DMS153 treated with DMSO at 0.1 percent for 48 hours (cell line): ENCODE measurements around the gene DTX4.

Source experiments
- DNase-seq: peaks from one replicate; lab custom pipeline; 2025; ENCODE audit not compliant: unreplicated experiment; lab: John Stamatoyannopoulos, UW

The DTX4 gene

GRCh38 chr11:59189986-59190385, 18.1 kb downstream of the DTX4 start:
- DNase-seq: no peak

DNA sequence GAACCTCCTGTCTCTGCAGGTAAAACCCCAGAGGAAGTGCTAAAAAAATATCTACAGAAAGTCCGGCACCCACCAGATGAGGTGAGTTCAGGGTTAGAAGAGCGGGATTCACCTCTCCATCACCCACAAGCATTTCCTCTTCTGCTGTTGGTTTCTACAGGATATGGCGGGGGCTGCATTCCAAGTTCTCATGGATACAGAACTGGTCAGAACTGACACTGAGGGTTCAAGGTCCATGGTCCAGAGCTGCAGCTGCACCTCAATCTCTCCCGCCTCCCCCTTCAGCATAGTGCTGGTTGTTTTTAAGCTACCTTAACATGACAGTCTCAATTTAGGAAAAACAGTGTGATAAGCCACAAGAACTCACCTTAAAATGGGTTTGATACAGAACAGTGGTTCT, 19.2 kb downstream of the DTX4 start:
- no peak for DNase-seq

DNA sequence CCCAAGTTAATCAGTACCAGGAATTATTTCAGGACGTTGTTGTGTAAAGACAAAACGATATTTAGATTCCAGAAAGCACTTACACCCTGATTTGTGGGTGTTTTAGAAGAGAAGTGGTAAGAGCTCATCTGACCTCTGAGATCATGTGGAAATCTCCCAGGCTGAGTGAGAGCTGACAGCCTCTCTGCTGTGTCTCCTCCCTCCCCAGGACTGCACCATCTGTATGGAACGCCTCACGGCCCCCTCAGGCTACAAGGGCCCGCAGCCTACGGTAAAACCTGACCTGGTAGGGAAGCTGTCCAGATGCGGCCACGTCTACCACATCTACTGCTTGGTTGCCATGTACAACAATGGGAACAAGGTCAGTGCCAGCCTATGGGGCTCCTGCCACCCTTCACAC, 20.0 kb downstream of the DTX4 start:
- no peak for DNase-seq

DNA sequence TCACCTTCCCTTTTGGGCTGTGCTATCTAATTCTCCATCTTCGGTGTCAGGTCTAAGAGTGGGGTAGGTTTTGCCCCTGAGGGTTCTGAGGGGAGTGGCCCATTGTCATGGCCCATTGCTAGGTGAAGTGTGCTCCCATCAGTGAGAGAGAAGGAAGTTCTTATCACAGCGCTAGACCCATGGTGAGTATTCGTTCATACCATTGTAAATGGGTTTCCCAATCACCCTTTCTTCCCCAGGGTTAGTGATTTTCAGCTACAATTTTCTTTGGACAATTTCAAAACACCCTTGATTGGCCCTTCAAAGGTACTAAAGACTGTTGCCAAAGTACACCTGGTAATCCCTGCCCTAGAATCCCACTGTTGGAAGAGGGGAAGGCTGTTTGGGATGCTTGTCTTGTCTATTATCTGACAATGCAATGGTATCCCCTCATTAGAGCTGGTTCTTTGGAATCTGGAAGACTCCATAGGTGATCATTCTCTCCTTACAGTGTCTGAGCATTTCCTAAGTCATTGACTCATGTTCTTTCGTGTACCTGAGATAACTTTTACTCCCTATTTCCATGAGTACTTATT, 20.6 kb downstream of the DTX4 start:
- no peak for DNase-seq

DNA sequence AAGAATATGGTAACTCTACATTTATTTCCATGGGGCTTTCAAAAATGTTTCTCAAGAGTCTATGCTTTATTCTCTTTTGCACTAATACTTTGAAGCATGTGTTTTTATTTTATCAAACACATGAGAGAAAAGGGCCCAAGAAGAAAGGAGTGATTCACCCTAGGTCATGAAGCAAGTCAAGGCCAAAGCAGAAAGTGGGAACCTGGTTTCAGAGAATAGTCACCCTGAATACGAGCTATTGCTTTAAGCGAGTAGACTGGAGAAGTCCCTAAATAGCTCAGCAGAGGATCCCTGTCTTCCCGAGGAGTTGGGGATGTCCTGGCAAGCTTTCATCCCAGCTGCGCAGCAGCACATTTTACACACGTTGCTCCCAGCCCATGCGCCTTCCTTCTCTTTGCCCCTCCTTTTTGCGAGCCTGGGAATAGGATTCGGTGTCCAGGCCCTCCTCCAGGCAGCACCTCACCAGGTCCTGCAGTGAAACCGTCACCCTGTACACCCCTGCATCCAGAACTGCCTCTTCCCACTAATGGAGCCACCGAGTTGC, 21.7 kb downstream of the DTX4 start:
- DNase-seq: no peak

DNA sequence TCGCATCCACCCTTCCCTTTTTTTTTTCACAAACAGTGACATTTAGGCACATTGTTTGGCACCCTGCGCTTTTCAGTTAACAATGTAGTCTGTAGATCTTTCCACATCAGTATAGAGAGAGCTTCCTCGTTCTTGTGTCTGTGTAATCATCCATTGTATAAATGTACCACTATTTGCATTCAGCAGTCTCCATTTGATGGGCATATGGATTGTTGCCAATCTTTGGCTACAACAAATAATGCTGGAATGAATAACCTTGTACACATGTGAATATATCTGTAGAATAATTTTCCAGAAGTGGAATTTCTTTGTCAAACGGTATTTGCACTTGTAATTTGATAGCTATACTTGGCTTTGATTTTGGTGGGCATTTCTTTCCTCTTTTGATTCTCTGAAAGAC, 23.7 kb downstream of the DTX4 start:
- peak; percentile 52 for DNase-seq

GRCh38 chr11:59196777-59197176, 24.8 kb downstream of the DTX4 start:
- no peak for DNase-seq

- DNase-seq: peak; percentile 63
Measured at GRCh38 chr11:59197991-59198390, 26.1 kb downstream of the DTX4 start.

DNA sequence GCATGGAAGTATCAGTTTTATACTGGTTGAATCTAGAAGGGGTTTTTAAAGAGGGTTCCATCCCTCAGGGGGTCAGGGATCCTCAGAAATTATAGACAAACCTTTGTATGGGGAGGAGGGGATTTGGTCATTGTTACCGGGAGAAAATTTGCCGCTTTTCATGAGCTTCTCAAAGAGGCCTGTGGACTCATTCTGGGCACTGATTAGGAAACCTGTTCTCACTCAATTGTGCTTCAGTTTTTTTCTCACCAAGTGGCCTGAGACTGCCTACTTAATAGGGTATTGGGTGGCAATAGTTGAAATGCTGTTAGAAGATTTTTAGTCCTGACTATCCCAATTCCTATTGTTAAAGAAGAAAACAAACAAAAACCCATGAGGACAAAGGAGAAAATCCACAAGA, 26.8 kb downstream of the DTX4 start:
- DNase-seq: no peak

GRCh38 chr11:59199546-59200422, 27.9 kb downstream of the DTX4 start:
- no peak for DNase-seq

- DNase-seq: no peak
Measured at GRCh38 chr11:59200423-59200746, 28.5 kb downstream of the DTX4 start.

DNA sequence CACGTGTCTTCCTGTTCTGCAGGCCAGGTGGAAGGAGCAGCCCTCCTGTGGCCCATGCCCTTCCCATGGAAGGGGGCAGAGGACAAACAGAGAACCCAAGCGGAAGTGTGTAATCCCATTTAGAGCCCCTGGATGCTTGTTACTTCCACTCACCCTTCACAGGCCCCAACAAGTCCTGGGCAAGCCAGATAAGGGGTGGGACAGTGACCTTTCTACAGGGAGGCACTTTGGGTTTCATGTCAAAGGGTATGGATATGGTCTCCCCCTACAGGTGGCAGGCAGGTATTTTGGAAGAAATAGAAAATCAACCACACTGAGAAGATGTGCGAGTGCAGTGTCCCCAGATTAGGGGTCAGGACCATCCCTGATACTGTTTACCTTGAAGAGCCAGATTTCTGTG, 29.4 kb downstream of the DTX4 start:
- DNase-seq: no peak

DNA sequence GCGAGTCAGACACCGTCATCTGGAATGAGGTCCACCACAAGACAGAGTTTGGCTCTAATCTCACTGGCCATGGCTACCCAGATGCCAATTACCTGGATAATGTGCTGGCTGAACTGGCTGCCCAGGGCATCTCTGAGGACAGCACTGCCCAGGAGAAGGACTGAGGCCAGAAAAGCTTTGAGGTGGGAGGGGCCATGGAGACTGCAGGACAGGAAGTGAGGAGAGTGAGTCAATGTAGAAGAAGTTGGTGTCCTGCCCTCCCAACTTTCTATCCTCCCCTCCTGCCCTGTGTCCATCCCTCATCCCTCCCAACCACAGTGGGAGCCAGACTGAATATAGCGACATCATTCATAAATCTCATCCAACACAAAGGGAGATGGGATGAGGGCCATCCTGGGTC, 32.8 kb downstream of the DTX4 start:
- no peak for DNase-seq

GRCh38 chr11:59205648-59206047, 33.7 kb downstream of the DTX4 start:
- DNase-seq: no peak

DNA sequence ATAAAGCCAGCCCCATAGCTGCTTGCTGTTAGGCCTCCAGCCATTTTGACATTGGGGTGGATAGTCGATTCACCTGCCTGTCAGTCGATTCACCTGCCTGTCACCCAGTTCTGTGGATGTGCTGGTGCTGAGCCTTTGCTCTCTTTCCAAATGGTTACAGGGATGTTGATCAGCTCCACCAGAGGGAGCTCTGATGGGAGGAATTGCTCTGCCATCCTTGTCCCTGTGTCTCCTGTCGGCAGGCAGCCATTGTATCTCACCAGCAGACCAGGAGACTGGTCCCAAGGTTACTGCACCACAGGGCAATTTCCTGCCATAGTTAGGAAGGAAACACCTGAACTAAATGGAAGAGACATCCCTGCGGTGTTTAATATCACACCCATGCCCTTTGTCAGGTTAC, 34.7 kb downstream of the DTX4 start:
- peak; percentile 3 for DNase-seq

DNA sequence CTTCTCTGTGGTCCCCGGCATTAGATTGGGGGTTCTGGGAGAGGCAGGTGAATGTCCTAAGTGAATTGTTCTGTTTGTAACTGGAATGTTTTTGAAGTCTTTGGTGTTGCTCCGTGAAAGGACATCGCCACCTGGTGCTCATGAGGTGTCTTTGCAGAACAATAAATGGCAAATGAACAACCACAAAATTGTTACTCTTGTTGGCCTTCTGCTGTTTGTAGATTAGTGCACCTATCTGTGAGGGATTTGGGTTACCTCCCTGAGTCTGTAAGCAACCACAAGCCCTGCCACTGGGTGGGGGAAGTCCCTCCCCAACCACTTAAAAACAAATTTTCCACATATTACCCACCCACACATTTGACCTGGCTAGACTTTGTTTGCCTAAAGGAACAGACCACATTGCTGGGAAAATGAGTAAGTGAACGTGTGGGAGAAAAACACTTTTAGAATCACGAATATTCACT, 36.1 kb downstream of the DTX4 start:
- DNase-seq: peak; percentile 44

DNA sequence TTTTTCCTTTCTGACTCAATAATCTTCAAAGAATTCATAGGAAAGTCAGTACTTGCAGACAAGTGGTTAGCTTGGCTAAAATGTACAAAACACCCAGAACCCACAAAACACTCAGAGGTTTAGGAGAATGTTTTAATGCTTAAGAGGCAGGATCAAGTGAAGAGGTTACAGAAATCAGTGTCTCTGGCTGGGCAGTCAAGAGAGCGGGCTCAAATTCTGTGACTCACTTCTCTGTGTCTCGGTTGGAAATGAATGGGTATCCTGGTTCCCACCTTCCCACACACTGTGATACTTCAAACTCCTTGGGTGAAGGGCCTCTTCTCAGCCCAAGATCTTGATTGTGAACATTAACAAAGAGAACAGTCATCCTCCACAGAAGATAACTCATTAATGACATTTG, 37.0 kb downstream of the DTX4 start:
- no peak for DNase-seq

DNA sequence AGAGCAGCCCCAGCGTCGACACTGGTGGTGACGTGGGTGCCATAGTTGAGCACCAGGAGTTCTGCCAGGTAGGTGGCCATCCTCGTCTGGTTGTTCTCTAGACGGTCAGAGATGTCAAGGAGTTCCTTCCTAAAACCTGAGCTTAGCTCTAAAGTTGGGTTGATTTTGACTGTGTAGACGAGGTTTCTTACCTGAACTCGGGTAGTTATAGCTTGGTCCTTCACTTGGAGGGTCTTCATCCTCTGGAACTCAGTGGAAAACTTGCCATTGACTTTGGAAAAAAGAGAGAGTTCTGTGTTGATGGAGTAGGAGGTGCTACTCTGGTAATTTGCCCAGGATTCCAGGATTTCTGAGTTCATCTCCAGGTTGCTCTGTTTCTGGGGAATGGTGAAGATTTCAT, 40.3 kb downstream of the DTX4 start:
- DNase-seq: no peak

- DNase-seq: no peak
Measured at GRCh38 chr11:59212744-59213631, 41.1 kb downstream of the DTX4 start, which contains the start of gene MPEG1. TSS of gene MPEG1 (minus strand) at chr11:59212927. CDS start at chr11:59212865, 62 bp downstream.

GRCh38 chr11:59214141-59214893, 42.4 kb downstream of the DTX4 start:
- no peak for DNase-seq
